ENCODE data around the gene ICAM2. TPM values are rescaled to one million over a fixed set of nuclear protein-coding genes. Genes with fewer than 3 reads are reported as not detected.

ICAM2 gene
- total RNA-seq, 1 experiment from 2014 or later, result 0.33 TPM

DNA sequence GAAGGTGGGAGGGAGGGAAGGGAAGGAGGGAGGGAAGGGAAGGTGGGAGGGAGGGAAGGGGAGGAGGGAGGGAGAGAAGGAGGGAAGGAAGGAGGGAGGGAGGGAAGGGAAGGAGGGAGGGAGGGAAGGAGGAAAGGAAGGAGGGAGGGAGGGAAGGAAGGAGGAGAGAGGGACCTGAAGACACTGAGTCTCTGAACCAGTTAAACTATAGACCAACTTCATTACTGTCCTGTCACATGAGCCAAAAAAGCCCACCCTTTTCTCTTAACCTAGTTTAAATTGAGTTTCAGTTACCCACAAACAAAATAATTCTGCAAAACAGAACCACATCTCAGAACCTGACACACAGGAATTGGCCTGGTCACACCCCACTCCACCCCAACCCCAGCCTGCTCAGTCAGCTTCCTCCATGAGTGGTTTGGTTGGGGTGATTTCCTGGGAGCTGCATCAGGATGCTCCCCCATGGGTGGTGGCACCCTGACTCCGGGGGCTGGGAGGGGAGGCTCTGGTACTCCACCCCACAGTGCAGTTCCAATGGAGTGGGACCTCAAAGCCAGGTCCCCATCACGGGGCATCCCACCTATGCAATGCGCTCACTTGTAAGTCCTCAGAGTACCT is 27.0 kb downstream of the ICAM2 start:
- H3K36me3 Mint-ChIP-seq, result no peaks in the 10 kb centered on the region
- H3K4me1 Mint-ChIP-seq, result peaks cover 23% of the 10 kb centered on the region
- H3K27me3 Mint-ChIP-seq (ENCODE audit: low read depth), result peaks cover 38% of the 10 kb centered on the region
- ATAC-seq, result no peak
- POLR2A ChIA-PET, result no interaction called here
- TF ChIP-seq STAT6 (CRISPR knock-in tag; conservative IDR thresholded peaks at IDR 0.05; ENCODE audit: low read depth) (no peak), ZNF671 (CRISPR knock-in tag; IDR thresholded peaks at IDR 0.05) (no peak), ZNF232 (CRISPR knock-in tag; IDR thresholded peaks at IDR 0.05) (no peak), IRF2 (CRISPR knock-in tag; IDR thresholded peaks at IDR 0.05; ENCODE audit: borderline replicate concordance, low read depth) (no peak), KAT7 (CRISPR knock-in tag; IDR thresholded peaks at IDR 0.05; ENCODE audit: borderline replicate concordance) (no peak)
- no peak overlapping the region for H3K27ac Mint-ChIP-seq
- CTCF ChIA-PET, result interaction anchor here (0.6 to 8.7 kb wide), 11 partner anchors 32 to 140 kb away, joined by 3 to 46 read pairs (median 3); partner anchors contain the start of genes CSHL1 and GH1
- no peak overlapping the region for H3K4me3 Mint-ChIP-seq
- DNase-seq (ENCODE audit: low spot score), result no peak
- no peaks in the 10 kb centered on the region for H3K9me3 Mint-ChIP-seq

DNA sequence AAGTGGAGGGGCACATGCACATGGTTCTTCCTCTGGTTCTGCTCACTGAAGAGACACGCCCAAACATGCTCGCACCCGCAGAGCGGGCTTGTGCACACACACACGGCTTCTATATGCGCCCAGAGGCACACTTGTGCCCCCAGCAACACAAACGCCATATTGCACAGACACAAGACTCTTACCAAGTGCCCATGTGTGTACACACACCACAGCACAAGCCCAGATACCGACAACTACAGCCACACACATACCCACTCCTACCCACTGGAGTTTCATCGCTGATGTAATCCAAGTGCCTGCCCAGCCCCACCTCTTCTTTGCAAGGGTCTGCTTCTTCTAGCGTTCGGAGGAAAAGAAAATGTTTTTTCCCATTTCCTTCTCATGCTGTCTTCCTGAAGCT is 28.8 kb downstream of the ICAM2 start:
- TF ChIP-seq TP53 (CRISPR knock-in tag; IDR thresholded peaks at IDR 0.05) (no peak), RELA (CRISPR knock-in tag; IDR thresholded peaks at IDR 0.05; ENCODE audit: borderline replicate concordance) (no peak), SP1 (CRISPR knock-in tag; conservative IDR thresholded peaks at IDR 0.05) (no peak), PRRX2 (CRISPR knock-in tag; IDR thresholded peaks at IDR 0.05) (no peak), TCF7 (CRISPR knock-in tag; IDR thresholded peaks at IDR 0.05; ENCODE audit: low read depth) (no peak), EMX1 (CRISPR knock-in tag; IDR thresholded peaks at IDR 0.05) (no peak), JAZF1 (CRISPR knock-in tag; IDR thresholded peaks at IDR 0.05) (no peak)
- no peak for DNase-seq (ENCODE audit: low spot score)
- POLR2A ChIA-PET, result no interaction called here
- peaks cover 20% of the 10 kb centered on the region for H3K4me1 Mint-ChIP-seq
- no peaks in the 10 kb centered on the region for H3K9me3 Mint-ChIP-seq
- H3K27me3 Mint-ChIP-seq (ENCODE audit: low read depth), result peaks cover 24% of the 10 kb centered on the region
- CTCF ChIA-PET, result interaction anchor here (0.9 to 8.7 kb wide), 4 partner anchors 45 to 299 kb away, joined by 3 to 46 read pairs (median 16); partner anchors contain the start of genes CD79B and GH1
- no peak overlapping the region for H3K27ac Mint-ChIP-seq
- H3K36me3 Mint-ChIP-seq, result no peaks in the 10 kb centered on the region
- no peak for ATAC-seq
- H3K4me3 Mint-ChIP-seq, result no peak overlapping the region

- peak overlapping the region; percentile 66; the same call in 1 of the 2 replicates for H3K27ac Mint-ChIP-seq
- CTCF ChIA-PET, result interaction anchor here (0.8 to 4.5 kb wide), 31 partner anchors 9 to 301 kb away, joined by 3 to 88 read pairs (median 5); partner anchors contain the start of genes CD79B, CSHL1, GH1 and GH2
- H3K36me3 Mint-ChIP-seq, result no peaks in the 10 kb centered on the region
- no peaks in the 10 kb centered on the region for H3K9me3 Mint-ChIP-seq
- H3K27me3 Mint-ChIP-seq (ENCODE audit: low read depth), result peaks cover 16% of the 10 kb centered on the region
- POLR2A ChIA-PET, result interaction anchor here (0.7 kb wide), 1 partner anchor 43 kb away, joined by 3 read pairs; no protein-coding TSS in a partner anchor
- peaks cover 20% of the 10 kb centered on the region for H3K4me1 Mint-ChIP-seq
- H3K4me3 Mint-ChIP-seq, result no peak overlapping the region
- no peak for ATAC-seq
- DNase-seq (ENCODE audit: low spot score), result no peak
- TF ChIP-seq ELF4 (CRISPR knock-in tag; IDR thresholded peaks at IDR 0.05; ENCODE audit: low read depth) (no peak), PRRX2 (CRISPR knock-in tag; IDR thresholded peaks at IDR 0.05) (no peak), GABPB1 (CRISPR knock-in tag; IDR thresholded peaks at IDR 0.05) (no peak), ZNF671 (CRISPR knock-in tag; IDR thresholded peaks at IDR 0.05) (no peak), CTCF (IDR thresholded peaks at IDR 0.05) (no peak), JUN (CRISPR knock-in tag; IDR thresholded peaks at IDR 0.05) (no peak), RORB (CRISPR knock-in tag; IDR thresholded peaks at IDR 0.05) (no peak), ESRRA (CRISPR knock-in tag; IDR thresholded peaks at IDR 0.05; ENCODE audit: borderline replicate concordance) (no peak), TEAD1 (CRISPR knock-in tag; IDR thresholded peaks at IDR 0.05) (no peak), TEAD4 (CRISPR knock-in tag; IDR thresholded peaks at IDR 0.05) (no peak), ZNF263 (CRISPR knock-in tag; IDR thresholded peaks at IDR 0.05; ENCODE audit: low read depth) (no peak)
- TF ChIP-seq, protein P1, sequence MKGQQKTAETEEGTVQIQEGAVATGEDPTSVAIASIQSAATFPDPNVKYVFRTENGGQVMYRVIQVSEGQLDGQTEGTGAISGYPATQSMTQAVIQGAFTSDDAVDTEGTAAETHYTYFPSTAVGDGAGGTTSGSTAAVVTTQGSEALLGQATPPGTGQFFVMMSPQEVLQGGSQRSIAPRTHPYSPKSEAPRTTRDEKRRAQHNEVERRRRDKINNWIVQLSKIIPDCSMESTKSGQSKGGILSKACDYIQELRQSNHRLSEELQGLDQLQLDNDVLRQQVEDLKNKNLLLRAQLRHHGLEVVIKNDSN (CRISPR knock-in tag; IDR thresholded peaks at IDR 0.05), result no peak
- TF ChIP-seq, protein P2, sequence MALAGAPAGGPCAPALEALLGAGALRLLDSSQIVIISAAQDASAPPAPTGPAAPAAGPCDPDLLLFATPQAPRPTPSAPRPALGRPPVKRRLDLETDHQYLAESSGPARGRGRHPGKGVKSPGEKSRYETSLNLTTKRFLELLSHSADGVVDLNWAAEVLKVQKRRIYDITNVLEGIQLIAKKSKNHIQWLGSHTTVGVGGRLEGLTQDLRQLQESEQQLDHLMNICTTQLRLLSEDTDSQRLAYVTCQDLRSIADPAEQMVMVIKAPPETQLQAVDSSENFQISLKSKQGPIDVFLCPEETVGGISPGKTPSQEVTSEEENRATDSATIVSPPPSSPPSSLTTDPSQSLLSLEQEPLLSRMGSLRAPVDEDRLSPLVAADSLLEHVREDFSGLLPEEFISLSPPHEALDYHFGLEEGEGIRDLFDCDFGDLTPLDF (CRISPR knock-in tag; IDR thresholded peaks at IDR 0.05), result no peak
- TF ChIP-seq, protein P3, sequence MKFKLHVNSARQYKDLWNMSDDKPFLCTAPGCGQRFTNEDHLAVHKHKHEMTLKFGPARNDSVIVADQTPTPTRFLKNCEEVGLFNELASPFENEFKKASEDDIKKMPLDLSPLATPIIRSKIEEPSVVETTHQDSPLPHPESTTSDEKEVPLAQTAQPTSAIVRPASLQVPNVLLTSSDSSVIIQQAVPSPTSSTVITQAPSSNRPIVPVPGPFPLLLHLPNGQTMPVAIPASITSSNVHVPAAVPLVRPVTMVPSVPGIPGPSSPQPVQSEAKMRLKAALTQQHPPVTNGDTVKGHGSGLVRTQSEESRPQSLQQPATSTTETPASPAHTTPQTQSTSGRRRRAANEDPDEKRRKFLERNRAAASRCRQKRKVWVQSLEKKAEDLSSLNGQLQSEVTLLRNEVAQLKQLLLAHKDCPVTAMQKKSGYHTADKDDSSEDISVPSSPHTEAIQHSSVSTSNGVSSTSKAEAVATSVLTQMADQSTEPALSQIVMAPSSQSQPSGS (CRISPR knock-in tag; IDR thresholded peaks at IDR 0.05; ENCODE audit: borderline replicate concordance, low read depth), result no peak
Observed at GRCh38 chr17:63989622-63990345, 30.6 kb downstream of the ICAM2 start.
